DOHH2 (cell line): ENCODE results near the gene MOB2.

ENCODE experiments used
- EZH2phosphoT487 ChIP-seq: fragments of 200-600 bp; sonication (generic); IDR thresholded peaks from 2 replicates; pipeline ENCODE4 v1.6.1; 2017; ENCODE audit warnings: borderline replicate concordance, mild to moderate bottlenecking, antibody characterized with exemption, low read length, moderate library complexity, mixed read lengths
- TF ChIP-seq, protein P1 (sequence below): fragments of 200-600 bp; sonication (generic); IDR thresholded peaks from one replicate; pipeline ENCODE4 v1.5.1; 2014; ENCODE audit warnings: antibody characterized with exemption, mild to moderate bottlenecking, low read depth, low read length; ENCODE audit not compliant: poor library complexity, severe bottlenecking

GRCh38 chr11:1504581-1505290, 18.2 kb upstream of the MOB2 start:
- TF ChIP-seq, protein P1, sequence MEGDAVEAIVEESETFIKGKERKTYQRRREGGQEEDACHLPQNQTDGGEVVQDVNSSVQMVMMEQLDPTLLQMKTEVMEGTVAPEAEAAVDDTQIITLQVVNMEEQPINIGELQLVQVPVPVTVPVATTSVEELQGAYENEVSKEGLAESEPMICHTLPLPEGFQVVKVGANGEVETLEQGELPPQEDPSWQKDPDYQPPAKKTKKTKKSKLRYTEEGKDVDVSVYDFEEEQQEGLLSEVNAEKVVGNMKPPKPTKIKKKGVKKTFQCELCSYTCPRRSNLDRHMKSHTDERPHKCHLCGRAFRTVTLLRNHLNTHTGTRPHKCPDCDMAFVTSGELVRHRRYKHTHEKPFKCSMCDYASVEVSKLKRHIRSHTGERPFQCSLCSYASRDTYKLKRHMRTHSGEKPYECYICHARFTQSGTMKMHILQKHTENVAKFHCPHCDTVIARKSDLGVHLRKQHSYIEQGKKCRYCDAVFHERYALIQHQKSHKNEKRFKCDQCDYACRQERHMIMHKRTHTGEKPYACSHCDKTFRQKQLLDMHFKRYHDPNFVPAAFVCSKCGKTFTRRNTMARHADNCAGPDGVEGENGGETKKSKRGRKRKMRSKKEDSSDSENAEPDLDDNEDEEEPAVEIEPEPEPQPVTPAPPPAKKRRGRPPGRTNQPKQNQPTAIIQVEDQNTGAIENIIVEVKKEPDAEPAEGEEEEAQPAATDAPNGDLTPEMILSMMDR: no peak
- TF ChIP-seq EZH2phosphoT487: no peak
